HepG2 (cell line): ENCODE results near the gene SLC26A2. TPM values are rescaled to one million over a fixed set of nuclear protein-coding genes. Genes with fewer than 3 reads are reported as not detected.

Source experiments
- ATAC-seq: fragments of 200-7000 bp; cut with Tn5 transposase; 3 replicates; pipeline ENCODE4 v1.9.1; 2020; ENCODE audit warnings: mild to moderate bottlenecking, moderate library complexity
- BruUV-seq: library from RNA; stranded (reverse); fragments of 400-500 nt; replicated peaks from 2 replicates; lab custom pipeline; 2021; lab: Mats Ljungman, UMichigan
- CTCF ChIA-PET: fragments of 300-600 bp; formaldehyde crosslinking; extraction: SDS; loops from one replicate; lab custom pipeline; 2021; ENCODE audit warnings: low total read pairs, inconsistent platforms, low intra/inter-chr PET ratio; lab: Yijun Ruan, JAX
- POLR2A ChIA-PET: fragments of 350-600 bp; sonication (Branson Sonifier 250); formaldehyde crosslinking; loops from one replicate; lab custom pipeline; 2020; ENCODE audit warnings: antibody characterized with exemption, inconsistent platforms; lab: Yijun Ruan, JAX
- DNase-seq: peaks from one replicate; pipeline ENCODE4 v3.0.0-alpha.2; 2015; ENCODE audit warnings: low spot score
- FAIRE-seq: peaks from 3 replicates; lab custom pipeline; 2011; peaks lifted over from hg19 to GRCh38; lab: Jason Lieb, UNC
- H2AFZ ChIP-seq: one replicate; pipeline ENCODE4 v1.6.1; 2011; ENCODE audit warnings: low read length, inconsistent platforms
- H3K27ac ChIP-seq: fragments of 300-600 bp; 3 replicates; pipeline ENCODE4 v1.8.0; 2011; ENCODE audit warnings: mixed run types, mild to moderate bottlenecking, mixed read lengths, low read length, inconsistent platforms; ENCODE audit not compliant: insufficient read depth; ENCODE audit errors: extremely low read length
- H3K27me3 ChIP-seq, 2 experiments: fragments of 200-600 bp in 1 of 2; 2 replicates in 1 of 2; 3 replicates in 1 of 2; pipeline versions ENCODE4 v1.6.0 to v1.8.0; 2011; ENCODE audit warnings: low read length in 2 of 2, mild to moderate bottlenecking in 2 of 2, moderate library complexity in 2 of 2, inconsistent platforms in 1 of 2; ENCODE audit not compliant: insufficient read depth in 2 of 2, control insufficient read depth in 1 of 2
- H3K36me3 ChIP-seq, 2 experiments: fragments of 200-600 bp in 1 of 2; replicated peaks in 1 of 2; 2 replicates in 1 of 2; 3 replicates in 1 of 2; pipeline versions ENCODE4 v1.5.1 to v1.8.0; 2011; ENCODE audit warnings: low read length in 2 of 2, inconsistent platforms in 1 of 2; ENCODE audit not compliant: insufficient read depth in 2 of 2, control insufficient read depth in 1 of 2
- H3K4me1 ChIP-seq: 2 replicates; pipeline ENCODE4 v1.5.1; 2012; ENCODE audit warnings: low read length, inconsistent platforms; ENCODE audit not compliant: insufficient read depth
- H3K4me2 ChIP-seq: 2 replicates; pipeline ENCODE4 v1.6.0; 2011; ENCODE audit warnings: low read depth, low read length, inconsistent platforms
- H3K4me3 ChIP-seq, 3 experiments: fragments of 200-600 bp in 1 of 3; sonication (generic), shearing (Covaris generic) in 1 of 3; replicated peaks in 1 of 3; 2 replicates each; pipeline ENCODE4 v1.5.1; 2011 to 2016; ENCODE audit warnings: low read length in 3 of 3, inconsistent platforms in 2 of 3, low read depth in 2 of 3, mild to moderate bottlenecking in 2 of 3, control low read depth in 1 of 3, mixed read lengths in 1 of 3; ENCODE audit not compliant: insufficient read depth in 1 of 3
- H3K79me2 ChIP-seq: one replicate; pipeline ENCODE4 v1.6.1; 2011; ENCODE audit warnings: low read length, inconsistent platforms; ENCODE audit not compliant: insufficient read depth
- H3K9ac ChIP-seq: 2 replicates; pipeline ENCODE4 v1.6.0; 2011; ENCODE audit warnings: mild to moderate bottlenecking, low read depth, low read length, inconsistent platforms; ENCODE audit not compliant: insufficient read depth
- H3K9me3 ChIP-seq: 2 replicates; pipeline ENCODE4 v1.5.1; 2012; ENCODE audit warnings: mild to moderate bottlenecking, low read length
- H4K20me1 ChIP-seq: 2 replicates; pipeline ENCODE4 v1.6.0; 2011; ENCODE audit warnings: inconsistent platforms, mild to moderate bottlenecking, low read length, moderate library complexity; ENCODE audit not compliant: insufficient read depth
- ZNF124 ChIP-seq: sonication (generic); formaldehyde crosslinking; IDR thresholded peaks from 2 replicates; pipeline ENCODE4 v1.4.0; 2020; ENCODE audit warnings: missing genetic modification reagents
- ZNF337 ChIP-seq: sonication (generic); formaldehyde crosslinking; IDR thresholded peaks from 2 replicates; pipeline ENCODE4 v1.5.1; 2020; ENCODE audit warnings: missing genetic modification reagents, low read depth, mild to moderate bottlenecking, borderline replicate concordance
- ZNF33B ChIP-seq: sonication (generic); formaldehyde crosslinking; IDR thresholded peaks from 2 replicates; pipeline ENCODE4 v1.5.1; 2020; ENCODE audit warnings: mild to moderate bottlenecking, missing genetic modification reagents
- ZNF546 ChIP-seq: sonication (generic); formaldehyde crosslinking; conservative IDR thresholded peaks from 2 replicates; pipeline ENCODE4 v1.8.1; 2023; ENCODE audit warnings: mild to moderate bottlenecking, missing genetic modification reagents
- ZNF883 ChIP-seq: sonication (generic); formaldehyde crosslinking; IDR thresholded peaks from 2 replicates; pipeline ENCODE4 v1.5.1; 2020; ENCODE audit warnings: mild to moderate bottlenecking, missing genetic modification reagents; ENCODE audit errors: not compliant biosample characterization
- WGBS: methylation state at CpG from one replicate; pipeline ENCODE4 v1.1.6; 2017; ENCODE audit warnings: low lambda C conversion rate; 5-methylcytosine and 5-hydroxymethylcytosine counted together
- in situ Hi-C: cut with HindIII; loops from 2 replicates; pipeline ENCODE4 v1.10.0; 2017; ENCODE audit warnings: low pct_unique_long_range_greater_than_20kb; ENCODE audit not compliant: extremely low pct_ligation_motif_present
- intact Hi-C: fragments of 100-400 bp; cut with micrococcal nuclease; formaldehyde crosslinking; loops from one replicate; pipeline ENCODE4 v1.10.0; 2022; ENCODE audit not compliant: unreplicated experiment
- polyA plus RNA-seq, 8 experiments: library from polyadenylated mRNA; depleted of rRNA in 3 of 8; stranded (reverse) in 7 of 8; unstranded in 1 of 8; fragments of >200 nt; fragmentation: Illumina TruSeq in 4 of 8; extraction: Trizol in 4 of 8; gene quantifications; 2 replicates each; pipeline versions ENCODE4 v1.2.1 to v1.2.3, GENCODE V29; 2011 to 2016; ENCODE audit warnings: low read depth in 4 of 8, missing spikeins in 1 of 8, mixed read lengths in 1 of 8; ENCODE audit not compliant: insufficient read depth in 1 of 8
- total RNA-seq, 5 experiments: library from RNA; depleted of rRNA; stranded (reverse); fragments of >200 nt; fragmentation: Illumina TruSeq; extraction: Trizol; gene quantifications; 2 replicates each; pipeline ENCODE4 v1.2.3, GENCODE V29; 2016; ENCODE audit warnings: low read depth in 1 of 5
- TF ChIP-seq, protein P1 (sequence below): sonication (generic); formaldehyde crosslinking; IDR thresholded peaks from 2 replicates; pipeline ENCODE4 v1.4.0; 2020; ENCODE audit warnings: missing genetic modification reagents, borderline replicate concordance
- TF ChIP-seq, protein P2 (sequence below): sonication (generic); formaldehyde crosslinking; IDR thresholded peaks from 2 replicates; pipeline ENCODE4 v1.5.1; 2020; ENCODE audit warnings: mild to moderate bottlenecking, missing genetic modification reagents, borderline replicate concordance

The SLC26A2 gene
- total and polyA plus RNA-seq, 2 of the 13 experiments (the other 11 are each of a cell fraction or from before 2014, with no cell fraction given): 2.2 to 7.9 TPM

GRCh38 chr5:149999359-149999758 is 38.8 kb downstream of the SLC26A2 start:
- no peaks in the 10 kb centered on the region for H3K9me3 ChIP-seq
- H3K4me2 ChIP-seq: peak overlapping the region; percentile 97
- 92% methylated on average over 3 of the region's 3 CpGs for WGBS
- BruUV-seq: no TSS peak
- ATAC-seq (no peak), DNase-seq (no peak)
- no peaks in the 10 kb centered on the region; a peak in 1 of 5 replicates for H3K27me3 ChIP-seq
- H4K20me1 ChIP-seq: peaks cover 5% of the 10 kb centered on the region; the same call in 1 of the 2 replicates
- H3K79me2 ChIP-seq: peaks cover 49% of the 10 kb centered on the region
- CTCF ChIA-PET: no interaction called here
- intact Hi-C loops: no loop called here
- peak overlapping the region; percentile 98 for H3K9ac ChIP-seq
- peaks cover 0 to 2% of the 10 kb centered on the region in 2 experiments; a peak in 2 of 5 replicates for H3K36me3 ChIP-seq
- H3K4me1 ChIP-seq: peaks cover 32% of the 10 kb centered on the region
- H2AFZ ChIP-seq: no peak overlapping the region
- peak; percentile 3 for TF ChIP-seq ZNF883 (CRISPR knock-in tag)
- TF ChIP-seq, protein P1, sequence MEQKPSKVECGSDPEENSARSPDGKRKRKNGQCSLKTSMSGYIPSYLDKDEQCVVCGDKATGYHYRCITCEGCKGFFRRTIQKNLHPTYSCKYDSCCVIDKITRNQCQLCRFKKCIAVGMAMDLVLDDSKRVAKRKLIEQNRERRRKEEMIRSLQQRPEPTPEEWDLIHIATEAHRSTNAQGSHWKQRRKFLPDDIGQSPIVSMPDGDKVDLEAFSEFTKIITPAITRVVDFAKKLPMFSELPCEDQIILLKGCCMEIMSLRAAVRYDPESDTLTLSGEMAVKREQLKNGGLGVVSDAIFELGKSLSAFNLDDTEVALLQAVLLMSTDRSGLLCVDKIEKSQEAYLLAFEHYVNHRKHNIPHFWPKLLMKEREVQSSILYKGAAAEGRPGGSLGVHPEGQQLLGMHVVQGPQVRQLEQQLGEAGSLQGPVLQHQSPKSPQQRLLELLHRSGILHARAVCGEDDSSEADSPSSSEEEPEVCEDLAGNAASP (CRISPR knock-in tag): no peak
- TF ChIP-seq, all 625 proteins: peak for 1
- in situ Hi-C loops: loop anchor here (10.0 to 25.0 kb wide), 2 partner anchors 65 to 362 kb away; no protein-coding TSS in a partner anchor
- Histone ChIP-seq H3K27ac (peak overlapping the region; percentile 87), H3K4me3 (peak overlapping the region; percentile 86 to 91 (median 89))
- POLR2A ChIA-PET: interaction anchor here (1.1 to 2.5 kb wide), 3 partner anchors 27 to 826 kb away, joined by 3 to 35 read pairs (median 17); partner anchors contain the start of gene SLC26A2
- FAIRE-seq: no peak

GRCh38 chr5:149999866-150000255 is 39.3 kb downstream of the SLC26A2 start:
- WGBS: 4% methylated on average over 7 of the region's 7 CpGs
- ATAC-seq (no peak; the same call in 2 of the 3 replicates), FAIRE-seq (no peak), DNase-seq (no peak)
- H2AFZ ChIP-seq: peak overlapping the region; percentile 71
- ChIA-PET POLR2A (interaction anchor here (0.5 to 2.5 kb wide), 9 partner anchors 8 to 827 kb away, joined by 3 to 35 read pairs (median 4); partner anchors contain the start of gene SLC26A2), CTCF (no interaction called here)
- BruUV-seq: TSS peak; percentile 79
- H3K79me2 ChIP-seq: peaks cover 53% of the 10 kb centered on the region
- in situ Hi-C loops (loop anchor here (10.0 to 25.0 kb wide), 2 partner anchors 65 to 363 kb away; no protein-coding TSS in a partner anchor), intact Hi-C loops (loop anchor here (2.0 kb wide), 1 partner anchor 45 kb away; no protein-coding TSS in a partner anchor)
- peak overlapping the region; percentile 86 to 91 (median 89) for H3K4me3 ChIP-seq
- no peaks in the 10 kb centered on the region; a peak in 1 of 5 replicates for H3K27me3 ChIP-seq
- H3K27ac ChIP-seq: peak overlapping the region; percentile 87
- no peaks in the 10 kb centered on the region for H3K9me3 ChIP-seq
- peaks cover 32% of the 10 kb centered on the region for H3K4me1 ChIP-seq
- peak overlapping the region; percentile 97 for H3K4me2 ChIP-seq
- peak overlapping the region; percentile 98 for H3K9ac ChIP-seq
- H3K36me3 ChIP-seq: peaks cover 0 to 2% of the 10 kb centered on the region in 2 experiments; a peak in 3 of 5 replicates
- H4K20me1 ChIP-seq: peaks cover 5% of the 10 kb centered on the region; the same call in 1 of the 2 replicates
- TF ChIP-seq, protein P2, sequence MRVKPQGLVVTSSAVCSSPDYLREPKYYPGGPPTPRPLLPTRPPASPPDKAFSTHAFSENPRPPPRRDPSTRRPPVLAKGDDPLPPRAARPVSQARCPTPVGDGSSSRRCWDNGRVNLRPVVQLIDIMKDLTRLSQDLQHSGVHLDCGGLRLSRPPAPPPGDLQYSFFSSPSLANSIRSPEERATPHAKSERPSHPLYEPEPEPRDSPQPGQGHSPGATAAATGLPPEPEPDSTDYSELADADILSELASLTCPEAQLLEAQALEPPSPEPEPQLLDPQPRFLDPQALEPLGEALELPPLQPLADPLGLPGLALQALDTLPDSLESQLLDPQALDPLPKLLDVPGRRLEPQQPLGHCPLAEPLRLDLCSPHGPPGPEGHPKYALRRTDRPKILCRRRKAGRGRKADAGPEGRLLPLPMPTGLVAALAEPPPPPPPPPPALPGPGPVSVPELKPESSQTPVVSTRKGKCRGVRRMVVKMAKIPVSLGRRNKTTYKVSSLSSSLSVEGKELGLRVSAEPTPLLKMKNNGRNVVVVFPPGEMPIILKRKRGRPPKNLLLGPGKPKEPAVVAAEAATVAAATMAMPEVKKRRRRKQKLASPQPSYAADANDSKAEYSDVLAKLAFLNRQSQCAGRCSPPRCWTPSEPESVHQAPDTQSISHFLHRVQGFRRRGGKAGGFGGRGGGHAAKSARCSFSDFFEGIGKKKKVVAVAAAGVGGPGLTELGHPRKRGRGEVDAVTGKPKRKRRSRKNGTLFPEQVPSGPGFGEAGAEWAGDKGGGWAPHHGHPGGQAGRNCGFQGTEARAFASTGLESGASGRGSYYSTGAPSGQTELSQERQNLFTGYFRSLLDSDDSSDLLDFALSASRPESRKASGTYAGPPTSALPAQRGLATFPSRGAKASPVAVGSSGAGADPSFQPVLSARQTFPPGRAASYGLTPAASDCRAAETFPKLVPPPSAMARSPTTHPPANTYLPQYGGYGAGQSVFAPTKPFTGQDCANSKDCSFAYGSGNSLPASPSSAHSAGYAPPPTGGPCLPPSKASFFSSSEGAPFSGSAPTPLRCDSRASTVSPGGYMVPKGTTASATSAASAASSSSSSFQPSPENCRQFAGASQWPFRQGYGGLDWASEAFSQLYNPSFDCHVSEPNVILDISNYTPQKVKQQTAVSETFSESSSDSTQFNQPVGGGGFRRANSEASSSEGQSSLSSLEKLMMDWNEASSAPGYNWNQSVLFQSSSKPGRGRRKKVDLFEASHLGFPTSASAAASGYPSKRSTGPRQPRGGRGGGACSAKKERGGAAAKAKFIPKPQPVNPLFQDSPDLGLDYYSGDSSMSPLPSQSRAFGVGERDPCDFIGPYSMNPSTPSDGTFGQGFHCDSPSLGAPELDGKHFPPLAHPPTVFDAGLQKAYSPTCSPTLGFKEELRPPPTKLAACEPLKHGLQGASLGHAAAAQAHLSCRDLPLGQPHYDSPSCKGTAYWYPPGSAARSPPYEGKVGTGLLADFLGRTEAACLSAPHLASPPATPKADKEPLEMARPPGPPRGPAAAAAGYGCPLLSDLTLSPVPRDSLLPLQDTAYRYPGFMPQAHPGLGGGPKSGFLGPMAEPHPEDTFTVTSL: 0 out of 2 replicates have a peak, but pooled peaks have one; percentile 10
- TF ChIP-seq ZNF546 (0 out of 2 replicates have a peak, but pooled peaks have one; percentile 57), ZNF337 (peak; percentile 59; the same call in 1 of the 2 replicates), ZNF124 (CRISPR knock-in tag) (no peak), ZNF33B (CRISPR knock-in tag) (peak; percentile 52; the same call in 1 of the 2 replicates)
